ENCODE measurements around the gene CTIF. TPM values are rescaled to one million over a fixed set of nuclear protein-coding genes. Genes with fewer than 3 reads are reported as not detected.

CTIF gene
- polyA plus RNA-seq, 3 donors = 0.38 to 8.7 (median 1.2) TPM

GRCh38 chr18:48709371-48710062 lies 170.7 kb downstream of the CTIF start:
- Mint-ChIP-seq H3K9me3 (no peaks in the 10 kb centered on the region), H3K4me1 (peaks cover 33% of the 10 kb centered on the region), H3K4me3 (no peak overlapping the region), H3K27me3 (ENCODE audit: low read depth in 3 of 3) (peaks cover 0 to 5% (median 4%) of the 10 kb centered on the region in 3 donors), H3K36me3 (peaks cover 16 to 18% of the 10 kb centered on the region in 2 donors), H3K27ac (no peak overlapping the region)
- no peak for DNase-seq
- Histone ChIP-seq H2AFZ (ENCODE audit: insufficient read depth, low read depth, low read length, poor library complexity, severe bottlenecking) (no peak overlapping the region), H3K4me3 (replicated peaks in 1 of 3; ENCODE audit: low read depth in 2 of 3, low read length in 3 of 3) (no peak overlapping the region), H3K4me2 (replicated peaks; ENCODE audit: extremely low read depth, low read length, poor library complexity, severe bottlenecking) (no peak overlapping the region), H4K20me1 (ENCODE audit: insufficient read depth, low read length) (no peaks in the 10 kb centered on the region), H3K9ac (ENCODE audit: insufficient read depth, low read length, poor library complexity, severe bottlenecking) (no peak overlapping the region), H3K4me1 (ENCODE audit: control insufficient read depth in 1 of 2, insufficient read depth in 2 of 2, low read length in 2 of 2) (peaks cover 20 to 22% of the 10 kb centered on the region in 2 donors), H3K9me3 (replicated peaks in 1 of 2; ENCODE audit: control insufficient read depth in 1 of 2, insufficient read depth in 1 of 2, low read length in 2 of 2) (no peaks in the 10 kb centered on the region), H3K36me3 (replicated peaks in 1 of 2; ENCODE audit: control insufficient read depth in 1 of 2, insufficient read depth in 2 of 2, low read length in 2 of 2) (no peaks in the 10 kb centered on the region), H3K27ac (ENCODE audit: low read depth in 1 of 2, low read length in 2 of 2) (no peak overlapping the region), H3K27me3 (ENCODE audit: control insufficient read depth in 2 of 2, insufficient read depth in 2 of 2, low read length in 2 of 2) (no peaks in the 10 kb centered on the region), H3K79me2 (ENCODE audit: insufficient read depth, low read length) (no peaks in the 10 kb centered on the region)
- WGBS (ENCODE audit: insufficient coverage) = 94% methylated on average over 9 of the region's 12 CpGs
- no peak for TF ChIP-seq CTCF (IDR thresholded peaks at IDR 0.05)
- intact Hi-C loops (cut with micrococcal nuclease) = loop anchor here in 1 of 2 donors (10.0 kb wide), 1 partner anchor 55 kb away; no protein-coding TSS in a partner anchor

DNA sequence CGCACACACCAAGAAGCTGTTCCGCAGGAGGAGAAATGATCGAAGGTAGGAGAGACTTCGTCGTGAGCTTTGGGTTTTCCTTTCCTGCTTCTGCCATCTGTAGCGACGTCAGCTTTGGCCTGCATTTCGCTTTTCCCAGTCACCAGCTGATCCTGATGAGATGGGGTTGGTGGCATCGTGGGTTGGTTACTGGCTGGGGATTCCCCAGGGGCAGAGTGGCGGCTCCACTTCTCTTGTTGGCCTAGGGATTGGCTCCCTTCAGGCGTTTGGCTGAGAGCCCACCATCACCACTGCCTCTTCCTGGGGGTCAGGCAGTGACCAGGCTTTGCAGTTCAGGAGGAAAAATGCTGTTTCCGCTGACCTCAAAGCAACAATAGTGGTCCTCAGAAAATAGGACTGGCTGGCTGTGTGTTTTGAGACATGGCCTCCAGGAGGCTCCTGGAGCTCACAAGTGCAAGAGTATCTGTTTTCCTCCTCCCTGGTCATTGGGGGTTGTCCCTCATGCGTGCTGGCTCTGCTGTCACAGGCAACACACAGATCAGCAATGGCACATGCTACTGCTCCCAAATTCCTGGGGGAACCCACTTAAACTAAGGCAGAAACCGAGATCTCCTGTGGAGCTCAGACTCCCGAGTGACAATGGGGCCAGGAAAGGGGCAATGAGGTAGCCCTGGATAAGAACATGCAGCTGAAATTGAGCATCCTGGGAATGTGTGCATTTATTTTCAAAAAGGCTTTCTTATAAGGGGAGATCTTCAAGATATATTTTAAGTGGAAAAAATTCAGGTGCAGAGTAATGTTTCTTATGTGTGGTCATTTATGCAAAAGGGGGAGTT lies 173.0 kb downstream of the CTIF start:
- intact Hi-C loops (cut with micrococcal nuclease) = no loop called here
- no peaks in the 10 kb centered on the region for H3K27me3 ChIP-seq (ENCODE audit: control insufficient read depth in 2 of 2, insufficient read depth in 2 of 2, low read length in 2 of 2)
- H2AFZ ChIP-seq (ENCODE audit: insufficient read depth, low read depth, low read length, poor library complexity, severe bottlenecking) = no peak overlapping the region
- H3K79me2 ChIP-seq (ENCODE audit: insufficient read depth, low read length) = no peaks in the 10 kb centered on the region
- H3K4me1 ChIP-seq (ENCODE audit: control insufficient read depth in 1 of 2, insufficient read depth in 2 of 2, low read length in 2 of 2) = peaks cover 43% of the 10 kb centered on the region in 2 donors
- Mint-ChIP-seq H3K27ac (peak overlapping the region in 2 of 7 donors; percentile 17 to 61), H3K27me3 (ENCODE audit: low read depth in 3 of 3) (peaks cover 0 to 5% (median 3%) of the 10 kb centered on the region in 3 donors), H3K4me3 (no peak overlapping the region), H3K4me1 (peaks cover 52% of the 10 kb centered on the region), H3K36me3 (peaks cover 15 to 16% of the 10 kb centered on the region in 2 donors), H3K9me3 (no peaks in the 10 kb centered on the region)
- DNase-seq = peak; percentile 16 to 41 (median 30)
- H3K9ac ChIP-seq (ENCODE audit: insufficient read depth, low read length, poor library complexity, severe bottlenecking) = no peak overlapping the region
- TF ChIP-seq CTCF (IDR thresholded peaks at IDR 0.05) = peak; percentile 55
- WGBS (ENCODE audit: insufficient coverage) = 89% methylated on average over 10 of the region's 15 CpGs
- H3K27ac ChIP-seq (ENCODE audit: low read depth in 1 of 2, low read length in 2 of 2) = no peak overlapping the region
- H3K36me3 ChIP-seq (replicated peaks in 1 of 2; ENCODE audit: control insufficient read depth in 1 of 2, insufficient read depth in 2 of 2, low read length in 2 of 2) = no peaks in the 10 kb centered on the region
- no peaks in the 10 kb centered on the region for H3K9me3 ChIP-seq (replicated peaks in 1 of 2; ENCODE audit: control insufficient read depth in 1 of 2, insufficient read depth in 1 of 2, low read length in 2 of 2)
- H4K20me1 ChIP-seq (ENCODE audit: insufficient read depth, low read length) = no peaks in the 10 kb centered on the region
- no peak overlapping the region for H3K4me3 ChIP-seq (replicated peaks in 1 of 3; ENCODE audit: low read depth in 2 of 3, low read length in 3 of 3)
- no peak overlapping the region for H3K4me2 ChIP-seq (replicated peaks; ENCODE audit: extremely low read depth, low read length, poor library complexity, severe bottlenecking)
